Vein endothelial cell (primary cell): ENCODE results near the gene HSD17B1. TPM values are rescaled to one million over a fixed set of nuclear protein-coding genes. Genes with fewer than 3 reads are reported as not detected.

Source experiments
- total RNA-seq: library from RNA; depleted of rRNA; stranded (reverse); fragments of >200 nt; gene quantifications from 2 replicates; pipeline ENCODE4 v1.2.3, GENCODE V29; 2012

Gene HSD17B1, protein sequence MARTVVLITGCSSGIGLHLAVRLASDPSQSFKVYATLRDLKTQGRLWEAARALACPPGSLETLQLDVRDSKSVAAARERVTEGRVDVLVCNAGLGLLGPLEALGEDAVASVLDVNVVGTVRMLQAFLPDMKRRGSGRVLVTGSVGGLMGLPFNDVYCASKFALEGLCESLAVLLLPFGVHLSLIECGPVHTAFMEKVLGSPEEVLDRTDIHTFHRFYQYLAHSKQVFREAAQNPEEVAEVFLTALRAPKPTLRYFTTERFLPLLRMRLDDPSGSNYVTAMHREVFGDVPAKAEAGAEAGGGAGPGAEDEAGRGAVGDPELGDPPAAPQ
- 0.10 and 0.65 TPM in 2 replicates for total RNA-seq

DNA sequence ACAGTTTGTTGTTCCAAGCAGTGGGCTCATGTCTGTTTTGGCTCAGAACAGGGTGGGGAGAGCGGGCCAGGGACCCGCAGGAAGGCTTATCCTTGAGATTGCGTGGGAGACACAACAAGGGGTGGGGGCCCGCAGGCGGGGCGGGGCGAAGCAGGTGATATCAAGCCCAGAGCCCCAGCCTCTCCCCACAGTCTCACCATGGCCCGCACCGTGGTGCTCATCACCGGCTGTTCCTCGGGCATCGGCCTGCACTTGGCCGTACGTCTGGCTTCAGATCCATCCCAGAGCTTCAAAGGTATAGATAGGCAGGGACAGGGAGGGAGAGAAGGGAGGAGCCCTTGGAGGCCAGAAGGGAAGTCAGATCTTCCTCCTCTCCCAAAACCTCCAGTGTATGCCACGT lies at the start of gene HSD17B1:
Gene HSD17B1 (plus strand): TSS at position 188 of the 400 bp plus-strand sequence. CDS start 11 bp downstream, at position 199.

DNA sequence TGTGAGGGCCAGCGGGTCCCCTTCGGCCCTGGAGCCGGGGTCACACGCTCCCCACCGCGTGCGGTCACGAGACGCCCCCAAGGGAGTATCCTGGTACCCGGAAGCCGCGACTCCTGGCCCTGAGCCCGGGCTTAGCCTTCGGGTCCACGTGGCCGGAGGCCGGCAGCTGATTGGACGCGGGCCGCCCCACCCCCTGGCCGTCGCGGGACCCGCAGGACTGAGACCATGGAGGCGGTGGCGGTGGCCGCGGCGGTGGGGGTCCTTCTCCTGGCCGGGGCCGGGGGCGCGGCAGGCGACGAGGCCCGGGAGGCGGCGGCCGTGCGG lies 16.7 kb upstream of the HSD17B1 start, which contains the start of gene NAGLU:
Gene NAGLU (plus strand): TSS at position 194 of the 324 bp plus-strand sequence. CDS start 32 bp downstream, at position 226.

DNA sequence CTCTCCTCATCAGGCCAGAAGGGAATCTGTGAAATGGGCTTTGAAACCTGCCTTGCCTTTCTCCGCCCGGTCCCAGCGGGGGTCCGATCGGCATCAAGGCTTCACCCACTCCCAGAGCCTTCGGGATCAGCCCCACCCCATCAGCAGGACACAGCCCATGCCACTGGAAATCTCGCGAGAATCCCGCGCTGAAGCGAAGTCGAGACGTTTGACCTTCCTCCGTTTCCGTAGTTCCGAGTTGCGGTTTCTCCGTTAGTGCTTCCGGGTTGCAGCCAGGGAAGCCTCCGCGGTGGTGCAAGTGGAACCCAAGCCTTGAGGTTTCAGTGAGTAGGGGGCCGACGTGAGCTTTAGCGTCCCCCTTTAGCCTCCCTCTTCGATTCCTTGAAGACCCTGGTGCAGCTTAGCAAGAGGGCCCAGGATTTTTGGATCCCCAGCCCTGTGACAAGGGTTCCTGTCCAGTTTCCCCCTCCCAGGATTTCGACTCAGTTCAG lies 9.2 kb downstream of the HSD17B1 start, which contains the start of gene COASY:
Gene COASY (plus strand): TSS at position 252 of the 491 bp plus-strand sequence. CDS start 475 bp downstream, outside the sequence.

DNA sequence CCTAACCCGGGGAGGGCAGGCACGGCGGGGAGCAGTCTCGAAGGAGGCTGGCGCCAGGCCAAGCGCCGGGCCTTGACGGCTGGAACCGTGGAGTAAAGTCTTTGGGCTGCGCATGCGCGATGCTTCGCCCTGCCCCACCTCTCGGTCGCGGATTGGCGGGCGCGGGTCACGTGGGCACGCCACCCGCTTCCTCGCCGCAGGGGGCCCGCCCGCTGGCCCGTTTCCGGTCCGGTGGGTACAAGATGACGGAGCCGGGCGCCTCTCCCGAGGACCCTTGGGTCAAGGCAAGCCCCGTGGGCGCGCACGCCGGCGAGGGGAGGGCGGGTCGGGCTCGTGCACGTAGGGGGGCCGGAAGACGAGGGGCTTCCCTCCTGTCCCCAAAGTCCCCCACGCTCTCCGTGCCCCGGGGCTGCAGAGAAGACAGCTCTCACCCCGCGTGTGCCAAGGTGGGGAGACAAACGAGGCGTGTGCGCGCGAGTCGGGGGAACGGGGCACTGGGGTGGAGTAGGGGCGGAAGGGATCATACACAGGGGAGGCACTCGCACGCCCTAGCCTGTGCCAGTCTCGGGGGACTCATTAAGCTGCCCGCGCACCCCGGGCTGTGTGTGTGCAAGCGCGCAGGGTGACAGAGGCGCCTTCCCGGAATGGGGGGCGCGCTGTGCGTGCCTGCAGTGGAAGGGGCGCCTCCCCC lies 14.3 kb downstream of the HSD17B1 start, which contains the start of gene MLX:
Gene MLX (plus strand): TSS at position 218 of the 691 bp plus-strand sequence. CDS start 25 bp downstream, at position 243.

DNA sequence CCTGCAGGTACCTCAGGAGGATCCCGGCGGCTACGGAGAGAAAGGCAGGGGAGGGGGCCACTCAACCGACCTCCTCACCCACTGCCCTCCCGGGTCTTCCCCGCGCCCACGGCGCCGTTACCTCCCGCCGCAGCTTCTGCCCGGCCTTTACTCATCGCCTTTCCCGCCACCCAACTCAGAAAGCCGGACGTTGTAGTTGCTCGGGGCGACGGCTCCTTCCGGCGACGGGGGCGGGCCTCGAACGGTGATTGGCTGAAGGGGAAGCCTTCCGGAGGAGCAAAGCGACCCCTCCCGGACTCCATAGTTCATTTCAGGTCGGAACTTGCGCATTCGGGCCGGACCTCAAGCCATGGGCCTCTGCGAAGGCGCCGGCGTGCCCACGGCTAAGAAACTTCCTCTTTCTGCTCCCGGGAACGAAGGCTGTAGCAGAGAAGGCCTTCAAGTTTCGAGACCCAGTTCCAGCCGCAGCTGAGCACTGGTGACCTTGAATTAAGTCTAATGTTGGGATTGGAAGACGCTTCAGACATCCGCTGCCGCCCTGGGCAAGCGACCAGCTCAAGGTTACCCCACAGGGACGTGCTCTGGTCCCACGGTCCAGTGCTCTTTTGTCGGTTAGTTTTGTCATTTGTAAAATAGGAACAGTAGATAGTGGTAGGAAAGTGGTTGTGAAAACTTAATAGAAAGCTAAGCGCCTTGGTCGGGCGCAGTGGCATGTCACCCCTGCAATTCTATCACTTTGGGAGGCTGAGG lies 25.0 kb downstream of the HSD17B1 start, which contains the start of gene PSMC3IP:
Gene PSMC3IP (minus strand): TSS at position 198 of the 750 bp plus-strand sequence. CDS start 43 bp downstream, at position 155.

Other genes starting within 250 kb of the HSD17B1 start
- 159 and 175 TPM in 2 replicates for gene STAT3, start 164.5 kb upstream of the HSD17B1 start, total RNA-seq
- gene CAVIN1, start 129.7 kb upstream of the HSD17B1 start, total RNA-seq: 1,287 and 1,296 TPM in 2 replicates
- 31.7 and 32.6 TPM in 2 replicates for gene ATP6V0A1, start 94.0 kb upstream of the HSD17B1 start, total RNA-seq
- 29.7 and 31.0 TPM in 2 replicates for gene NAGLU, start 16.7 kb upstream of the HSD17B1 start, total RNA-seq
- 19.6 and 23.8 TPM in 2 replicates for gene COASY, start 9.2 kb downstream of the HSD17B1 start, total RNA-seq
- 37.2 and 37.4 TPM in 2 replicates for gene MLX, start 14.2 kb downstream of the HSD17B1 start, total RNA-seq
- gene PSMC3IP, start 24.8 kb downstream of the HSD17B1 start, total RNA-seq: 4.6 and 7.1 TPM in 2 replicates
- gene RETREG3, start 56.5 kb downstream of the HSD17B1 start, total RNA-seq: 62.4 and 80.3 TPM in 2 replicates
- gene TUBG1, start 56.8 kb downstream of the HSD17B1 start, total RNA-seq: 57.5 and 64.1 TPM in 2 replicates
- gene TUBG2, start 106.4 kb downstream of the HSD17B1 start, total RNA-seq: 6.1 and 9.5 TPM in 2 replicates
- gene PLEKHH3, start 124.1 kb downstream of the HSD17B1 start, total RNA-seq: 9.6 and 18.0 TPM in 2 replicates
- gene CCR10, start 128.9 kb downstream of the HSD17B1 start, total RNA-seq: 2.1 and 2.6 TPM in 2 replicates
- 23.8 and 30.2 TPM in 2 replicates for gene CNTNAP1, start 129.6 kb downstream of the HSD17B1 start, total RNA-seq
- gene EZH1, start 192.1 kb downstream of the HSD17B1 start, total RNA-seq: 18.0 and 19.2 TPM in 2 replicates
- 7.6 and 19.6 TPM in 2 replicates for gene RAMP2, start 208.3 kb downstream of the HSD17B1 start, total RNA-seq
- gene VPS25, start 220.5 kb downstream of the HSD17B1 start, total RNA-seq: 46.1 and 50.1 TPM in 2 replicates
- 1.3 and 2.6 TPM in 2 replicates for gene WNK4, start 227.7 kb downstream of the HSD17B1 start, total RNA-seq
- gene COA3, start 245.8 kb downstream of the HSD17B1 start, total RNA-seq: 43.2 and 46.4 TPM in 2 replicates
- under 0.01 TPM in 1 of 2 replicates, not detected in the other for gene CNTD1, start 245.9 kb downstream of the HSD17B1 start, total RNA-seq